Spleen (tissue), 11 donors: ENCODE data around the gene TMEM233. TPM values are rescaled to one million over a fixed set of nuclear protein-coding genes. Genes with fewer than 3 reads are reported as not detected.

ENCODE experiments used
- DNase-seq: peaks from one replicate; pipeline ENCODE4 v3.0.0-alpha.2; 2020
- H3K27ac ChIP-seq, 8 donors: fragments of 200-600 bp; sonication (generic) in 7 of 8; 1 replicate in 4 of 8; 2 replicates in 4 of 8; pipeline versions ENCODE4 v1.5.0 to v1.8.0; 2016 to 2021; ENCODE audit warnings: inconsistent platforms in 4 of 8, mild to moderate bottlenecking in 4 of 8, moderate library complexity in 1 of 8
- H3K27me3 ChIP-seq, 7 donors: fragments of 200-600 bp; sonication (generic) in 6 of 7; replicated peaks in 1 of 7; 1 replicate in 4 of 7; 2 replicates in 3 of 7; pipeline versions ENCODE4 v1.5.0 to v1.8.0; 2016 to 2021; ENCODE audit warnings: inconsistent platforms in 3 of 7, mild to moderate bottlenecking in 1 of 7
- H3K36me3 ChIP-seq, 6 donors: fragments of 200-600 bp; sonication (generic) in 5 of 6; 1 replicate in 4 of 6; 2 replicates in 2 of 6; pipeline versions ENCODE4 v1.5.0 to v1.8.0; 2016 to 2021; ENCODE audit warnings: inconsistent platforms in 2 of 6
- H3K4me1 ChIP-seq, 6 donors: fragments of 200-600 bp; sonication (generic) in 5 of 6; 1 replicate in 3 of 6; 2 replicates in 3 of 6; pipeline versions ENCODE4 v1.5.0 to v1.8.0; 2016 to 2021; ENCODE audit warnings: inconsistent platforms in 3 of 6
- H3K4me3 ChIP-seq, 8 donors: fragments of 200-600 bp; sonication (generic) in 7 of 8; 1 replicate in 4 of 8; 2 replicates in 4 of 8; pipeline versions ENCODE4 v1.5.0 to v1.8.0; 2016 to 2021; ENCODE audit warnings: inconsistent platforms in 4 of 8, mild to moderate bottlenecking in 4 of 8, moderate library complexity in 2 of 8
- H3K9me3 ChIP-seq, 8 donors: fragments of 200-600 bp; sonication (generic) in 7 of 8; 1 replicate in 4 of 8; 2 replicates in 4 of 8; pipeline versions ENCODE4 v1.5.0 to v1.8.0; 2016 to 2021; ENCODE audit warnings: inconsistent platforms in 4 of 8
- CTCF ChIP-seq, 11 experiments: fragments of 200-600 bp in 7 of 11; fragments of 450-650 bp in 4 of 11; sonication (generic) in 4 of 11; IDR thresholded peaks in 8 of 11; conservative IDR thresholded peaks in 3 of 11; 1 replicate in 7 of 11; 2 replicates in 4 of 11; pipeline versions ENCODE4 v1.4.0 to v1.8.0; 2016 to 2021; ENCODE audit warnings: antibody characterized with exemption in 11 of 11, inconsistent platforms in 4 of 11, mild to moderate bottlenecking in 1 of 11
- POLR2A ChIP-seq, 3 donors: fragments of 450-650 bp; IDR thresholded peaks; one replicate each; pipeline ENCODE4 v1.5.1; 2017; ENCODE audit warnings: antibody characterized with exemption in 3 of 3, mild to moderate bottlenecking in 1 of 3
- POLR2AphosphoS5 ChIP-seq, 3 donors: sonication (generic); formaldehyde crosslinking; IDR thresholded peaks; one replicate each; pipeline ENCODE4 v1.5.1; 2017; ENCODE audit warnings: antibody characterized with exemption in 3 of 3
- WGBS, 5 donors: extraction: QIAGEN DNeasy Blood & Tissue Kit in 3 of 5; methylation state at CpG; one replicate each; pipeline versions ENCODE4 v1.1.5 to v1.1.7; 2013 to 2018; 5-methylcytosine and 5-hydroxymethylcytosine counted together
- intact Hi-C: fragments of 100-400 bp; cut with DNase I; formaldehyde crosslinking; loops from one replicate; pipeline ENCODE4 v1.15.0; 2023; ENCODE audit warnings: low total_unique reads
- polyA plus RNA-seq, 3 donors: library from polyadenylated mRNA; stranded (reverse); fragments of 200-250 nt; gene quantifications; one replicate each; pipeline ENCODE4 v1.2.1, GENCODE V29; 2013
- total RNA-seq, 7 donors: library from RNA; depleted of rRNA in 3 of 7; stranded (reverse); fragments of >200 nt in 3 of 7; fragmentation: NEBNext Ultra II Directional in 4 of 7; extraction: Animal tissue kit (Norgen Biotek cat#: 25700) in 4 of 7; gene quantifications; one replicate each; pipeline versions ENCODE4 v1.1.0 to v1.2.1, GENCODE V29; 2016 to 2021
- donor health status: healthy with polysubstance abuse.
- donor health status: DM: no; HTN: no; CAD: no; lungs with moderate emphysema.
- donor health status: DM: no; HTN: no; CAD: no.
- donor health status: Bipolar disorder and iron deficiency.
- donor health status: healthy.
- donor health status: DM: no; HTN: no; CAD: no.
- donor health status: DM: yes; HTN: yes; CAD: no.

Gene TMEM233
- total and polyA plus RNA-seq, 10 donors: 0.15 to 0.74 (median 0.34) TPM; not detected in 1

- peak overlapping the region in 4 of 8 donors; percentile 74 to 81 (median 76) for H3K27ac ChIP-seq
Observed at GRCh38 chr12:119683413-119683812, 89.8 kb downstream of the TMEM233 start.

GRCh38 chr12:119683816-119684215, 90.2 kb downstream of the TMEM233 start:
- Histone ChIP-seq H3K27me3 (no peaks in the 10 kb centered on the region), H3K4me1 (peaks cover 0 to 53% (median 24%) of the 10 kb centered on the region in 6 donors), H3K4me3 (no peak overlapping the region), H3K9me3 (no peaks in the 10 kb centered on the region), H3K36me3 (peaks cover 0 to 58% (median 34%) of the 10 kb centered on the region in 6 donors), H3K27ac (no peak overlapping the region)
- intact Hi-C loops: no loop called here
- TF ChIP-seq CTCF (IDR thresholded peaks at IDR 0.05 in 8 of 11, conservative IDR thresholded peaks at IDR 0.05 in 3 of 11): no peak
- no peak for TF ChIP-seq POLR2A (IDR thresholded peaks at IDR 0.05)
- no peak for TF ChIP-seq POLR2AphosphoS5 (IDR thresholded peaks at IDR 0.05)
- 78 to 94% (median 88%) methylated on average over 3 of the region's 3 CpGs for WGBS, 5 donors
- no peak for DNase-seq

More at GRCh38 chr12:119683413-119683812, 89.8 kb downstream of the TMEM233 start:
- intact Hi-C loops: no loop called here
- Histone ChIP-seq H3K9me3 (no peaks in the 10 kb centered on the region), H3K4me1 (peaks cover 0 to 57% (median 24%) of the 10 kb centered on the region in 6 donors), H3K27me3 (no peaks in the 10 kb centered on the region), H3K4me3 (no peak overlapping the region), H3K36me3 (peaks cover 0 to 58% (median 38%) of the 10 kb centered on the region in 6 donors)
- no peak for DNase-seq
- WGBS, 5 donors: 95 to 98% (median 97%) methylated on average over 6 of the region's 6 CpGs
- TF ChIP-seq POLR2A (IDR thresholded peaks at IDR 0.05) (no peak), POLR2AphosphoS5 (IDR thresholded peaks at IDR 0.05) (no peak), CTCF (IDR thresholded peaks at IDR 0.05 in 8 of 11, conservative IDR thresholded peaks at IDR 0.05 in 3 of 11) (no peak)

- Histone ChIP-seq H3K4me1 (peaks cover 0 to 43% (median 23%) of the 10 kb centered on the region in 6 donors), H3K9me3 (no peaks in the 10 kb centered on the region), H3K36me3 (peaks cover 0 to 58% (median 24%) of the 10 kb centered on the region in 6 donors), H3K27me3 (no peaks in the 10 kb centered on the region), H3K27ac (no peak overlapping the region), H3K4me3 (no peak overlapping the region)
- TF ChIP-seq POLR2A (IDR thresholded peaks at IDR 0.05) (no peak), POLR2AphosphoS5 (IDR thresholded peaks at IDR 0.05) (no peak), CTCF (IDR thresholded peaks at IDR 0.05 in 8 of 11, conservative IDR thresholded peaks at IDR 0.05 in 3 of 11) (no peak)
- 86 to 97% (median 90%) methylated on average over 10 of the region's 10 CpGs for WGBS, 5 donors
- intact Hi-C loops: no loop called here
- DNase-seq: no peak
Observed at GRCh38 chr12:119684711-119685369, 91.3 kb downstream of the TMEM233 start.

DNA sequence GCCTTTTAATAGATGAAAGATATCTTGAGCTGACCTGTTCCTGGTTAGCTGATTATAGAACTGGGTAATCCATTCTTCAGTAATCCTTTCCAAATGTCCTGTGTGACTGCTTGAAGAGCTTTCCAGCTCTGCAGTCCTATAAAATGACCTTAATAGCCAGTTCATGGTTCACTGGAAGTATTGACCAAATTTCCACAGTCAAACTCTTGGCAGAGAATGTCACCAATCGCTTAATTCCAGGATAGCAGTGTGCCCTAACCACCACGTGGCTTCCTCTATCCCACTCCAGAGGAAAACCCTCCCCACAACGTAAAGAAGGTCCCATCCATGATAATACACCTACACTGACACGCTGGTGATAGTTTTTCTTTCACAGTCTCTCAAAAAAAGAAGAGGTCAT, 91.8 kb downstream of the TMEM233 start:
- Histone ChIP-seq H3K27ac (no peak overlapping the region), H3K9me3 (no peaks in the 10 kb centered on the region), H3K4me3 (no peak overlapping the region), H3K27me3 (no peaks in the 10 kb centered on the region), H3K36me3 (peaks cover 0 to 58% (median 19%) of the 10 kb centered on the region in 6 donors), H3K4me1 (peaks cover 0 to 39% (median 21%) of the 10 kb centered on the region in 6 donors)
- TF ChIP-seq POLR2AphosphoS5 (IDR thresholded peaks at IDR 0.05) (no peak), POLR2A (IDR thresholded peaks at IDR 0.05) (no peak), CTCF (IDR thresholded peaks at IDR 0.05 in 8 of 11, conservative IDR thresholded peaks at IDR 0.05 in 3 of 11) (no peak)
- 88 to 96% (median 92%) methylated on average over 4 of the region's 4 CpGs for WGBS, 5 donors
- intact Hi-C loops: no loop called here
- DNase-seq: no peak
